ENCODE measurements around the gene CALML5.

CALML5 gene

DNA sequence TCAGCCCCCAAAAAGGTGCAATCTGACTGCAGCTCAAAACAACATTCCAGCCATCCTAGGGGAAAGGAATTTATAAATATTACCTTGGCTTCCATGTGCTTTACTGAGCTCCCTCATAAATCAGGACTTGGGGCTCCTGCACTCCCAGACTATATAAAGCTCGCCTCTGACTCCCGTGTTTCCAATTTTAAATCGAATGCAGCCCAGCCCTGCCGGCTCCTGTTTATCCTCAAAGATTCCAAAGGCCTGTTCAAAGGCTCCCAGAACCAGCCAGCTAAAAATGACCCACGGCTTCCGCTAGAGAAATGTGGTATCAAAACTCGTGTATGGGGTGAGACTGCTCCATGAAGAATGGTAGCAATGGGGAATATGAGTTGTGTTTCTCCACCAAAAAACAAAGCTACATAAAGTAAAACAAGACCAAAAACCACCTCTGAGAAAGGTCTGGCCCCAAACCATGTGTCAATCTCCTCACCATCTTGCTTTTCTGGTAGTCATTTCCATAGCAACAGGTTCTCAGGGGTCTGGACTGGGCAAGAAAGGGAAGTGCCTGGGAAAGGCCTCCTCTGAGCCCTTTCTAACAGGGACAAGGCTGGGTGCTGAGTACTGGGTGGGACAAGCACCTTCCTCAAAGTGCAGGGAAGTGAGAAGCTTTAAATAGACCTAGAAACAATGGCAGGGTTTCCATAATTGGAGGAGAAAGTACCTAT, 30.5 kb upstream of the CALML5 start:
- no peak overlapping the region for H3K4me3 ChIP-seq (ENCODE audit: low read depth, low read length)
- TF ChIP-seq, protein P1, sequence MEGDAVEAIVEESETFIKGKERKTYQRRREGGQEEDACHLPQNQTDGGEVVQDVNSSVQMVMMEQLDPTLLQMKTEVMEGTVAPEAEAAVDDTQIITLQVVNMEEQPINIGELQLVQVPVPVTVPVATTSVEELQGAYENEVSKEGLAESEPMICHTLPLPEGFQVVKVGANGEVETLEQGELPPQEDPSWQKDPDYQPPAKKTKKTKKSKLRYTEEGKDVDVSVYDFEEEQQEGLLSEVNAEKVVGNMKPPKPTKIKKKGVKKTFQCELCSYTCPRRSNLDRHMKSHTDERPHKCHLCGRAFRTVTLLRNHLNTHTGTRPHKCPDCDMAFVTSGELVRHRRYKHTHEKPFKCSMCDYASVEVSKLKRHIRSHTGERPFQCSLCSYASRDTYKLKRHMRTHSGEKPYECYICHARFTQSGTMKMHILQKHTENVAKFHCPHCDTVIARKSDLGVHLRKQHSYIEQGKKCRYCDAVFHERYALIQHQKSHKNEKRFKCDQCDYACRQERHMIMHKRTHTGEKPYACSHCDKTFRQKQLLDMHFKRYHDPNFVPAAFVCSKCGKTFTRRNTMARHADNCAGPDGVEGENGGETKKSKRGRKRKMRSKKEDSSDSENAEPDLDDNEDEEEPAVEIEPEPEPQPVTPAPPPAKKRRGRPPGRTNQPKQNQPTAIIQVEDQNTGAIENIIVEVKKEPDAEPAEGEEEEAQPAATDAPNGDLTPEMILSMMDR (IDR thresholded peaks at IDR 0.05; ENCODE audit: control insufficient read depth, extremely low read depth, insufficient read depth), result no peak
- DNase-seq (ENCODE audit: low read depth), result no peak

DNA sequence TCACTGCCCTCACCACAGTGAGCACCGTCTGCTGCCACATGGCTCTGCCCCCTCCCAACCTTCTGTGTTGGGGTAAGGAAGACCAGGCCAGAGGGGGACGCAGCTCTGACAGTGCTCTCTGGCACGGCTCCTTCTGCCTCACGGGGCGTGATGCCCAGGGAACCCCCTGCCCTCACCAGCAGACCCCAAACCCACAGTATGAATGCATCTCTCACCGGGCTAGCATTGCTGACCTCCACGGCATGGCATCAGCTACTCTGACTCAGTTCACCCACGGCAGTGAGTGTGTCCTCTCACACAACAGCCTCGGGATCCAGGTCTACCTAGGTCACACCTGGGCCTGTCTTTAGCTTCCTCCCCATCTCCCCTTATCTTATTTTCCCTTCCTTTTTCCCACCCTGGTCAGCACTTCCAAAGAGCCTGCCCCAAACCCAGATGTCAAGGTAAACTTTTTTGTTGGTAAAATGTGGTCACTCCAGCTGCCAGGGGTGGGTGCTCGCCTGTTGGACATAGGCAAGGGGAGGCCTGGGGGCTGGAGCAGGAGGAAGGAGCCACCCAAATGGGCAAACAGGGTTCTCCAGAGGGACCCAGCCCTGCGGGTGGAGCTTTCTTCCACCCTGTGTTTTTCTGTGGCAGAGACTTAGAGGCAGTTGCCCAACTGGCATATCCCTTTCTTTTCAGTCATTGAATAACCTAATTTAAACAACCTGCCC, 29.8 kb upstream of the CALML5 start:
- TF ChIP-seq, protein P1 (IDR thresholded peaks at IDR 0.05; ENCODE audit: control insufficient read depth, extremely low read depth, insufficient read depth), result no peak

DNA sequence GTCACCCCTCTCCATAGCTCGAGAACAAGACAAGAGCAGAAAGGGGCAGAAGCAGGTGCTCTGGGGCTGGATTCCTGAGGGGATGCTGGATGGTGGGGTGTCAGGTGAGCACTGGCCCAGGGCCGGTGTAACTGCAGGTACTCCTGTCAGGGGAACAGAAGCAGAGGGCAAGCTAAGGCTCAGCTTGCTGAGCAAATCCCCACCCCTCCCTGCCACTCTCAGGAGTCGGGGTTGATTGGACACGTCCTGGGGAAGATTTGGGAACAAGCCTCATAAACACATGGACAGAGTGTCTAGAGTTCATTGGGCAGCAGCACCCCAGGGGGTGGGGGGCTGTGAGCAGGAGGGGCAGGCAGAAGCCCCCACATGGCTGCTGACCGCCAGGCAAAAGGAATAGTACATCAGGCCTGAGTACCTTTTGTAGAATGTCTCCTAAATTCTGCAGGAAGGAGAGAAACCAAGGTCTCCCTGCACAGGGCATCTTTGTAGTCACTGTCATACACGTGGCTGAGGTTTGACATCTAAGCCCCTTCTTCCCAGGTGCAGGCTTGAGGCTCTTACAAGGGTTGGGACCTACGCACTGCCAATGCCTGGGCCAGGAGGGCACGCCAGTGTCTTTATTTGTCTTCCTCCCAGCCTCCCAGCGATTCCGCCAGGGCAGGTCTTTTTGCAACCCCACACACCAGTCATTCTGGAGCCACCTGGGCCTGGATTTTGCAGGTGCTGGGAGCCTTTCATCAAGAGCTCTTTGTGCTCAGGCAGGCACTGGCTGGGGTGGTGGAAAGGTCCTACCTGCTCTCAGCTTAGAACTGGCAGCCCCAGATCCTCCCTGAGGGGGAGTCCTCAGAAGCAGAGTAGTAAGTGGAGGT, 28.2 kb upstream of the CALML5 start:
- H3K4me3 ChIP-seq (ENCODE audit: low read depth, low read length), result no peak overlapping the region
- TF ChIP-seq, protein P1 (IDR thresholded peaks at IDR 0.05; ENCODE audit: control insufficient read depth, extremely low read depth, insufficient read depth), result no peak
- no peak for DNase-seq (ENCODE audit: low read depth)

More for the DNA sequence above, 29.8 kb upstream of the CALML5 start:
- no peak overlapping the region for H3K4me3 ChIP-seq (ENCODE audit: low read depth, low read length)
- DNase-seq (ENCODE audit: low read depth), result no peak

DNA sequence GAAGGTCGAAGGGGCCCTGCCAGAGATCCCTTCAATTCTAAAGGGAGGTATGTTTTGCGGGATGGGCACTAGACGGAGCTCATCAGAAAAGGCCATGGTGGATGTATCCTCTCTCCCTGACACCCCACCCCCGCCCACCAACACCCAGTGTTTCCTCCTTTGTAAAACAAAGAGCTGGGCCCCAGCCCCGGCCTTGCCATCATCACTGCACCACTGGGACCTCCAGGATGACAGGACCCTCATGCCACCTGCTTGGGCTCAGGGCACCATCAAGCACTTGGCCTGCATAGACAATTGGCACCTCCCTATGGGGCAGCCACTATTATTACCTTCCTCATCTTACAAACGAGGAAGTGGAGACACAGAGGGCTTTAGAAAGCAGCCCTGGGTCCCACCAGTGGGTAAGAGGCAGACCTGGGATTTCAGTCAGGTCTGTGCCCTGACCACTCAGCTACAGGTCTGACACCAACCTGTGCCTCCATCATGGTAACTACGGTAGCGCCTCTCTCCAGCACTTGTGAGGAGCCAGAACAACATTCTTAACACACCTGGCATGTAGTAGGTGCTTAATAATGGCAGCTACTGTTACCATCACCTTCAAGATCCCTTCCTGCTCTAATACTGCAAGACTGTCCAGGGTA, 27.4 kb upstream of the CALML5 start:
- DNase-seq (ENCODE audit: low read depth), result no peak
- TF ChIP-seq, protein P1 (IDR thresholded peaks at IDR 0.05; ENCODE audit: control insufficient read depth, extremely low read depth, insufficient read depth), result no peak
- no peak overlapping the region for H3K4me3 ChIP-seq (ENCODE audit: low read depth, low read length)

DNA sequence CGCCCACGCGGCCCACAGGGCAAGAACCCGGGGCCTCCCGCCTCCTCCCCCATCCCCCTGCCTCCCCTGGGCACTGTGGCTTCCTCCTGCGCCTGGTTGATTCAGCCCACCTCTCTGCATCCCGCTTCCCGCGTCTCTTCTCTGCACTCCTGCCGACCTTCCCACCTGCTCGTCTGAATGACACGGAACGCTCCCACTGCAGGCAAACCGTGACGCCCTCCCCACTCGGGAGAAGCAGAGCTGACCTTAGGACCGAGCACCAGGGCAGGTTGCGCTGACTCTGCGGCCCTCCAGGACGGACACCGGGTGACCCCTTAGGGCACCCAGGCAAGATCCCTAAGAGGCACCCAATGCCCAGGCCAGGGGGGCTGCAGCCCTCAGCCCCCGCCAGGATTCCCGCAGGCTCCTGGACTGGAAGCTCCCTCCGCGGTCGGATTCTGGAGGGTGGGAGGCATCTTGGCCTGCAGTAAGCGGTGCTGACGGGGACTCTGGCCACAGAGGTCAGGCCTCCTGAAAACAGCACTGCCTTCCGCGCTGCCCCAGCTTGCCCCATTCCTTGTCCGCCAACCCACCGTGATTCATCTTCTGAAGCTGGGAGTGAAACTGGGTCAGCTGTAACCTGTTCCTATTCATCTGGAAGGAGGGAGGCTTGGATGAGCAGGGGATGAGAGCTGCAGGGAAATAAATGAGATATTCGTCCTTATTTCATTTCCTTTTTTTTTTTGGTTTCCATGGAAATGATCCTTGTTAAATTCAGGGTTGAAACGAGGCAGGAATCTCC, 26.4 kb upstream of the CALML5 start:
- no peak overlapping the region for H3K4me3 ChIP-seq (ENCODE audit: low read depth, low read length)
- TF ChIP-seq, protein P1 (IDR thresholded peaks at IDR 0.05; ENCODE audit: control insufficient read depth, extremely low read depth, insufficient read depth), result no peak
- DNase-seq (ENCODE audit: low read depth), result no peak

All from LNCaP clone FGC (cell line).